Endothelial cell of umbilical vein (primary cell): ENCODE data around the gene ECI1. TPM values are rescaled to one million over a fixed set of nuclear protein-coding genes. Genes with fewer than 3 reads are reported as not detected.
"Not testable (repeated sequence)": the region's sequence is repeated elsewhere in the genome, so short reads cannot be mapped to it uniquely, and the experiment has no call there.

ENCODE experiments used
- BruUV-seq: library from RNA; stranded (reverse); fragments of 400-500 nt; replicated peaks from 2 replicates; lab custom pipeline; 2021; lab: Mats Ljungman, UMichigan
- CTCF ChIA-PET: fragments of 300-600, 350-600 bp; sonication (Branson Sonifier 250); formaldehyde crosslinking; loops from one replicate; lab custom pipeline; 2021; ENCODE audit warnings: antibody characterized with exemption, inconsistent platforms; lab: Charles Lee
- POLR2A ChIA-PET: fragments of 300-600, 350-600 bp; sonication (Branson Sonifier 250); formaldehyde crosslinking; loops from one replicate; lab custom pipeline; 2021; ENCODE audit warnings: antibody characterized with exemption, inconsistent platforms; lab: Charles Lee
- DNase-seq: peaks from one replicate; pipeline ENCODE4 v3.0.0-alpha.2; 2011; ENCODE audit warnings: low read depth, low spot score
- FAIRE-seq: peaks from 2 replicates; lab custom pipeline; 2011; peaks lifted over from hg19 to GRCh38; lab: Jason Lieb, UNC
- H2AFZ ChIP-seq: 2 replicates; pipeline ENCODE4 v1.6.0; 2012; ENCODE audit warnings: low read depth, low read length, control low read depth, inconsistent platforms
- H3K27ac ChIP-seq: 2 replicates; pipeline ENCODE4 v1.5.1; 2011; ENCODE audit warnings: low read depth, mild to moderate bottlenecking, control low read depth, low read length, moderate library complexity; ENCODE audit not compliant: insufficient read depth
- H3K27me3 ChIP-seq, 2 experiments: 2 replicates each; pipeline versions ENCODE4 v1.6.0 to v1.6.1; 2011; ENCODE audit warnings: low read length in 2 of 2, mixed read lengths in 1 of 2; ENCODE audit not compliant: control insufficient read depth in 2 of 2, insufficient read depth in 2 of 2
- H3K36me3 ChIP-seq, 2 experiments: 2 replicates in 1 of 2; 3 replicates in 1 of 2; pipeline ENCODE4 v1.5.1; 2011; ENCODE audit warnings: low read length in 2 of 2, mild to moderate bottlenecking in 1 of 2, moderate library complexity in 1 of 2; ENCODE audit not compliant: control insufficient read depth in 2 of 2, insufficient read depth in 2 of 2; ENCODE audit errors: extremely low read depth in 1 of 2
- H3K4me1 ChIP-seq: 3 replicates; pipeline ENCODE4 v1.5.1; 2011; ENCODE audit warnings: mild to moderate bottlenecking, low read length; ENCODE audit not compliant: control insufficient read depth, insufficient read depth; ENCODE audit errors: extremely low read depth
- H3K4me2 ChIP-seq: 2 replicates; pipeline ENCODE4 v1.6.1; 2011; ENCODE audit warnings: low read length, control low read depth, mixed read lengths; ENCODE audit not compliant: insufficient read depth
- H3K4me3 ChIP-seq, 3 experiments: fragments of 200-600 bp in 1 of 3; sonication (generic), shearing (Covaris generic) in 1 of 3; replicated peaks in 1 of 3; 2 replicates each; pipeline ENCODE4 v1.5.1; 2011 to 2016; ENCODE audit warnings: control low read depth in 3 of 3, low read length in 3 of 3, mild to moderate bottlenecking in 2 of 3, inconsistent platforms in 1 of 3, low read depth in 1 of 3, moderate library complexity in 1 of 3; ENCODE audit not compliant: insufficient read depth in 1 of 3
- H3K79me2 ChIP-seq: 2 replicates; pipeline ENCODE4 v1.6.0; 2012; ENCODE audit warnings: low read length, inconsistent platforms; ENCODE audit not compliant: control insufficient read depth, insufficient read depth
- H3K9ac ChIP-seq: replicated peaks from 2 replicates; pipeline ENCODE3; 2011; ENCODE audit warnings: low read length, control low read depth; ENCODE audit not compliant: insufficient read depth; ENCODE audit errors: extremely low read depth
- H3K9me1 ChIP-seq: replicated peaks from 3 replicates; pipeline ENCODE4 v1.6.0; 2011; ENCODE audit warnings: mild to moderate bottlenecking, low read length; ENCODE audit not compliant: control insufficient read depth, insufficient read depth; ENCODE audit errors: extremely low read depth
- H3K9me3 ChIP-seq: replicated peaks from 2 replicates; pipeline ENCODE4 v1.5.1; 2012; ENCODE audit warnings: low read length, inconsistent platforms; ENCODE audit not compliant: control insufficient read depth, insufficient read depth
- H4K20me1 ChIP-seq: replicated peaks from 2 replicates; pipeline ENCODE3; 2011; ENCODE audit warnings: mild to moderate bottlenecking, low read length; ENCODE audit not compliant: control insufficient read depth, insufficient read depth; ENCODE audit errors: extremely low read depth
- CTCF ChIP-seq, 2 donors: IDR thresholded peaks; 1 replicate in 1 of 2; 2 replicates in 1 of 2; pipeline ENCODE4 v1.5.1; 2011; ENCODE audit warnings: low read length in 2 of 2, mild to moderate bottlenecking in 2 of 2, moderate library complexity in 2 of 2, control low read depth in 1 of 2, inconsistent platforms in 1 of 2, low read depth in 1 of 2; ENCODE audit not compliant: insufficient read depth in 1 of 2; ENCODE audit errors: extremely low read depth in 1 of 2
- EZH2 ChIP-seq: IDR thresholded peaks from 2 replicates; pipeline ENCODE4 v1.6.1; 2012; ENCODE audit warnings: borderline replicate concordance, low read depth, mild to moderate bottlenecking, moderate library complexity, low read length, inconsistent platforms; ENCODE audit not compliant: severe bottlenecking
- FOS ChIP-seq: IDR thresholded peaks from 2 replicates; pipeline ENCODE4 v1.6.1; 2011; ENCODE audit warnings: mild to moderate bottlenecking, low read length, moderate library complexity, borderline replicate concordance; ENCODE audit not compliant: insufficient read depth
- GATA2 ChIP-seq: IDR thresholded peaks from 2 replicates; pipeline ENCODE4 v1.7.0; 2011; ENCODE audit warnings: low read depth, mild to moderate bottlenecking, moderate library complexity, mixed read lengths, low read length; ENCODE audit not compliant: insufficient read length, insufficient read depth
- JUN ChIP-seq: IDR thresholded peaks from 2 replicates; pipeline ENCODE4 v1.6.1; 2011; ENCODE audit warnings: borderline replicate concordance, low read depth; ENCODE audit not compliant: insufficient read length, insufficient read depth
- MAX ChIP-seq: IDR thresholded peaks from 2 replicates; pipeline ENCODE4 v1.6.1; 2011; ENCODE audit not compliant: insufficient read depth, insufficient read length
- MYC ChIP-seq: IDR thresholded peaks from one replicate; pipeline ENCODE4 v1.6.1; 2011; ENCODE audit warnings: mild to moderate bottlenecking, low read depth, low read length
- POLR2A ChIP-seq: IDR thresholded peaks from 2 replicates; pipeline ENCODE4 v1.6.1; 2012; ENCODE audit warnings: low read depth, mild to moderate bottlenecking, control low read depth, low read length
- POLR2AphosphoS5 ChIP-seq: IDR thresholded peaks from 2 replicates; pipeline ENCODE4 v1.6.1; 2012; ENCODE audit warnings: low read depth, mild to moderate bottlenecking, control low read depth, low read length, moderate library complexity; ENCODE audit not compliant: insufficient read depth
- dilution Hi-C: fragments of 300-500 bp; cut with MboI; formaldehyde crosslinking; loops from one replicate; pipeline ENCODE4 v1.15.0; 2019; ENCODE audit warnings: low sequenced_read_pairs; ENCODE audit not compliant: extremely low pct_ligation_motif_present
- intact Hi-C: fragments of 100-400 bp; cut with micrococcal nuclease; formaldehyde crosslinking; loops from one replicate; pipeline ENCODE4 v1.10.0; 2022
- polyA plus RNA-seq, 4 experiments: library from polyadenylated mRNA; depleted of rRNA in 3 of 4; stranded (reverse) in 3 of 4; unstranded in 1 of 4; fragments of >200 nt; gene quantifications; 2 replicates each; pipeline versions ENCODE4 v1.2.1 to v1.2.3, GENCODE V29; 2011 to 2012; ENCODE audit warnings: missing spikeins in 1 of 4
- total RNA-seq: library from RNA; stranded (reverse); gene quantifications from 2 replicates; pipeline ENCODE4 v1.2.3, GENCODE V29; 2021

ECI1 gene
- total and polyA plus RNA-seq, 2 donors (not counting 3 experiments of a cell fraction or from before 2014, with no cell fraction given), result 43.6 to 48.3 TPM

- no peak overlapping the region for H3K27ac ChIP-seq
- no peak overlapping the region for H3K9ac ChIP-seq
- H3K36me3 ChIP-seq, result peaks cover 12 to 33% of the 10 kb centered on the region in 2 experiments
- intact Hi-C loops, result no loop called here
- CTCF ChIA-PET, result interaction anchor here (1.5 kb wide), 1 partner anchor 9 kb away, joined by 6 read pairs; the partner anchor contains the start of gene ECI1
- no peak for DNase-seq
- peaks cover 2 to 4% of the 10 kb centered on the region in 2 experiments for H3K27me3 ChIP-seq
- no peaks in the 10 kb centered on the region for H4K20me1 ChIP-seq
- H3K9me1 ChIP-seq, result no peaks in the 10 kb centered on the region
- no peak overlapping the region for H2AFZ ChIP-seq
- no peak overlapping the region for H3K4me3 ChIP-seq
- POLR2A ChIA-PET, result no interaction called here
- H3K4me1 ChIP-seq, result no peaks in the 10 kb centered on the region
- no peaks in the 10 kb centered on the region for H3K9me3 ChIP-seq
- TF ChIP-seq FOS (no peak), MAX (no peak), CTCF (IDR thresholded peaks at IDR 0.05; ENCODE audit: extremely low read depth in 1 of 2, insufficient read depth in 1 of 2, low read depth in 1 of 2, low read length in 2 of 2) (no peak), GATA2 (no peak), POLR2A (no peak), MYC (no peak), POLR2AphosphoS5 (no peak), EZH2 (no peak), JUN (no peak)
- H3K79me2 ChIP-seq, result no peaks in the 10 kb centered on the region
- BruUV-seq, result no TSS peak
- H3K4me2 ChIP-seq, result no peak overlapping the region
- dilution Hi-C loops, result no loop called here
- FAIRE-seq, result no peak
These were observed 8.8 kb downstream of the ECI1 start for GRCh38 chr16:2242598-2242997.

GRCh38 chr16:2240331-2240730, 11.1 kb downstream of the ECI1 start:
- H3K4me3 ChIP-seq, H2AFZ ChIP-seq, DNase-seq, H4K20me1 ChIP-seq, intact Hi-C loops, H3K27ac ChIP-seq, FAIRE-seq, H3K9ac ChIP-seq, H3K4me2 ChIP-seq, H3K9me1 ChIP-seq, dilution Hi-C loops, H3K79me2 ChIP-seq, POLR2A ChIA-PET, H3K4me1 ChIP-seq, H3K9me3 ChIP-seq, BruUV-seq: not testable (repeated sequence)
- H3K36me3 ChIP-seq, result peaks cover 11 to 23% of the 10 kb centered on the region in 2 experiments
- CTCF ChIA-PET, result interaction anchor here (0.9 kb wide), 1 partner anchor 11 kb away, joined by 3 read pairs; the partner anchor contains the start of gene ECI1
- peaks cover 5 to 18% of the 10 kb centered on the region in 2 experiments for H3K27me3 ChIP-seq
